Stimulated activated CD4-positive, alpha-beta T cell treated with anti-CD3 and anti-CD28 coated beads, Interleukin-1b, Interleukin-23, amount 100 ng/mL, for 48 hours (primary cell): ENCODE data around the gene MYO6.
"Not testable (repeated sequence)": the region's sequence is repeated elsewhere in the genome, so short reads cannot be mapped to it uniquely, and the experiment has no call there.

Experiments used
- DNase-seq: peaks from one replicate; pipeline ENCODE4 v3.0.0-alpha.2; 2020

The MYO6 gene

GRCh38 chr6:75748743-75749538, at the start of gene MYO6:
TSS of gene MYO6 (plus strand) at chr6:75749239. CDS start at chr6:75817548, 68,309 bp downstream.
- DNase-seq, result peak; percentile 12

GRCh38 chr6:75708334-75708733, 40.7 kb upstream of the MYO6 start:
- DNase-seq, result not testable (repeated sequence)

GRCh38 chr6:75711173-75711572, 37.9 kb upstream of the MYO6 start:
- DNase-seq, result no peak

GRCh38 chr6:75719133-75719532, 29.9 kb upstream of the MYO6 start:
- DNase-seq, result no peak

GRCh38 chr6:75723382-75723781, 25.7 kb upstream of the MYO6 start:
- no peak for DNase-seq

- DNase-seq, result no peak
Observed at GRCh38 chr6:75727206-75727605, 21.8 kb upstream of the MYO6 start.

- DNase-seq, result not testable (repeated sequence)
Observed at GRCh38 chr6:75731029-75731428, 18.0 kb upstream of the MYO6 start.

GRCh38 chr6:75735491-75736186, 13.4 kb upstream of the MYO6 start:
- DNase-seq, result no peak

GRCh38 chr6:75743971-75744370, 5.1 kb upstream of the MYO6 start:
- DNase-seq, result no peak

GRCh38 chr6:75745404-75745803, 3.6 kb upstream of the MYO6 start:
- DNase-seq, result no peak

- no peak for DNase-seq
Observed at GRCh38 chr6:75746221-75746620, 2.8 kb upstream of the MYO6 start.

- no peak for DNase-seq
Observed at GRCh38 chr6:75747152-75747992, 1.7 kb upstream of the MYO6 start.

- DNase-seq, result no peak
Observed at GRCh38 chr6:75748003-75748742, 866 bp upstream of the MYO6 start.

GRCh38 chr6:75751443-75751842, 2.4 kb downstream of the MYO6 start:
- DNase-seq, result no peak

- DNase-seq, result no peak
Observed at GRCh38 chr6:75752365-75752764, 3.3 kb downstream of the MYO6 start.

- DNase-seq, result no peak
Observed at GRCh38 chr6:75755704-75756103, 6.7 kb downstream of the MYO6 start.

- no peak for DNase-seq
Observed at GRCh38 chr6:75757295-75757694, 8.3 kb downstream of the MYO6 start.

- DNase-seq, result no peak
Observed at GRCh38 chr6:75758061-75758460, 9.0 kb downstream of the MYO6 start.

GRCh38 chr6:75759207-75759606, 10.2 kb downstream of the MYO6 start:
- no peak for DNase-seq

- DNase-seq, result no peak
Observed at GRCh38 chr6:75760320-75760719, 11.3 kb downstream of the MYO6 start.

GRCh38 chr6:75761489-75761888, 12.4 kb downstream of the MYO6 start:
- no peak for DNase-seq

- no peak for DNase-seq
Observed at GRCh38 chr6:75762063-75762462, 13.0 kb downstream of the MYO6 start.

- DNase-seq, result no peak
Observed at GRCh38 chr6:75766387-75766786, 17.3 kb downstream of the MYO6 start.
